H1 (cell line): ENCODE results near the gene PDGFRA. TPM values are rescaled to one million over a fixed set of nuclear protein-coding genes. Genes with fewer than 3 reads are reported as not detected.

ENCODE experiments used
- KDM5A ChIP-seq: fragments of 200-600 bp; IDR thresholded peaks from 2 replicates; pipeline ENCODE4 v1.7.1; 2012; ENCODE audit warnings: mild to moderate bottlenecking, low read length, inconsistent platforms, mixed read lengths
- PHF8 ChIP-seq: fragments of 200-600 bp; sonication (generic); conservative IDR thresholded peaks from 2 replicates; pipeline ENCODE4 v1.7.1; 2012; ENCODE audit warnings: low read depth, mild to moderate bottlenecking, inconsistent platforms, low read length, moderate library complexity
- POLR2AphosphoS5 ChIP-seq: IDR thresholded peaks from 2 replicates; pipeline ENCODE4 v1.6.1; 2011; ENCODE audit warnings: low read depth, low read length
- RNF2 ChIP-seq: fragments of 200-900, 300-1000 bp; sonication (generic); IDR thresholded peaks from 2 replicates; pipeline ENCODE4 v1.7.1; 2016; ENCODE audit warnings: borderline replicate concordance, low read depth, mild to moderate bottlenecking, antibody characterized with exemption, low read length; ENCODE audit not compliant: poor library complexity, severe bottlenecking; ENCODE audit errors: missing control alignments
- SIN3A ChIP-seq, 2 experiments: IDR thresholded peaks in 1 of 2; conservative IDR thresholded peaks in 1 of 2; 2 replicates each; pipeline ENCODE4 v1.6.1; 2011 to 2012; ENCODE audit warnings: low read length in 2 of 2, improper control_type of control experiment in 1 of 2, low read depth in 1 of 2, mild to moderate bottlenecking in 1 of 2
- polyA plus RNA-seq, 7 experiments: library from polyadenylated mRNA; depleted of rRNA in 3 of 7; stranded (reverse) in 5 of 7; unstranded in 2 of 7; fragments of >200 nt in 5 of 7; fragments of 200-250 nt in 2 of 7; gene quantifications; 1 replicate in 5 of 7; 2 replicates in 1 of 7; 4 replicates in 1 of 7; pipeline versions ENCODE4 v1.2.1 to v1.2.3, GENCODE V29; 2011 to 2013; ENCODE audit warnings: missing spikeins in 2 of 7, mixed read lengths in 2 of 7
- total RNA-seq: library from RNA; stranded (reverse); fragmentation: NEBNext Ultra II Directional; extraction: Animal tissue kit (Norgen Biotek cat#: 25700); gene quantifications from 2 replicates; pipeline ENCODE4 v1.2.1, GENCODE V29; 2021
- TF ChIP-seq, protein P1 (sequence below): fragments of 300-600 bp; sonication (generic); IDR thresholded peaks from 2 replicates; pipeline ENCODE4 v1.7.1; 2012; ENCODE audit warnings: low read length, moderate library complexity, mild to moderate bottlenecking, inconsistent platforms; ENCODE audit not compliant: insufficient replicate concordance
- TF ChIP-seq, protein P2 (sequence below): IDR thresholded peaks from 2 replicates; pipeline ENCODE4 v1.6.1; 2012; ENCODE audit warnings: inconsistent platforms

The PDGFRA gene
- total and polyA plus RNA-seq, 2 of the 8 experiments (the other 6 are each of a cell fraction or from before 2014, with no cell fraction given) = 1.4 to 3.4 TPM

DNA sequence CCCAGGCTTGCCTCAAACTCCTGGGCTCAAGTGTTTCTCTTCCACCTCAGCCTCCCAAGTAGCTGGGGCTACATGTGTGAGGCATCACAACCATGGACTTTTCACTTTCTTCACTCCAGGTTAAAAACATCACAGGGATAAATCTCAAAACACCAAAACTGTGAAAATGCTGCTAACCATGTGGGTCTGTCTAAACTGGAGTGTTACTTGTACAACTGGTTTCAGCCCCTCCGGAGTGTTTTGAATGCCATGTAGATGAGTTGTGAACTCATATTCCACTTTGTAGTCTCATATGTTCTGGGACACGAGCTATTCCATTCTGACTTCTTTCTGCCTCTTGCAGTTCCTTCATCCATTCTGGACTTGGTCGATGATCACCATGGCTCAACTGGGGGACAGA lies 43.0 kb downstream of the PDGFRA start (continued):
- TF ChIP-seq, protein P1, sequence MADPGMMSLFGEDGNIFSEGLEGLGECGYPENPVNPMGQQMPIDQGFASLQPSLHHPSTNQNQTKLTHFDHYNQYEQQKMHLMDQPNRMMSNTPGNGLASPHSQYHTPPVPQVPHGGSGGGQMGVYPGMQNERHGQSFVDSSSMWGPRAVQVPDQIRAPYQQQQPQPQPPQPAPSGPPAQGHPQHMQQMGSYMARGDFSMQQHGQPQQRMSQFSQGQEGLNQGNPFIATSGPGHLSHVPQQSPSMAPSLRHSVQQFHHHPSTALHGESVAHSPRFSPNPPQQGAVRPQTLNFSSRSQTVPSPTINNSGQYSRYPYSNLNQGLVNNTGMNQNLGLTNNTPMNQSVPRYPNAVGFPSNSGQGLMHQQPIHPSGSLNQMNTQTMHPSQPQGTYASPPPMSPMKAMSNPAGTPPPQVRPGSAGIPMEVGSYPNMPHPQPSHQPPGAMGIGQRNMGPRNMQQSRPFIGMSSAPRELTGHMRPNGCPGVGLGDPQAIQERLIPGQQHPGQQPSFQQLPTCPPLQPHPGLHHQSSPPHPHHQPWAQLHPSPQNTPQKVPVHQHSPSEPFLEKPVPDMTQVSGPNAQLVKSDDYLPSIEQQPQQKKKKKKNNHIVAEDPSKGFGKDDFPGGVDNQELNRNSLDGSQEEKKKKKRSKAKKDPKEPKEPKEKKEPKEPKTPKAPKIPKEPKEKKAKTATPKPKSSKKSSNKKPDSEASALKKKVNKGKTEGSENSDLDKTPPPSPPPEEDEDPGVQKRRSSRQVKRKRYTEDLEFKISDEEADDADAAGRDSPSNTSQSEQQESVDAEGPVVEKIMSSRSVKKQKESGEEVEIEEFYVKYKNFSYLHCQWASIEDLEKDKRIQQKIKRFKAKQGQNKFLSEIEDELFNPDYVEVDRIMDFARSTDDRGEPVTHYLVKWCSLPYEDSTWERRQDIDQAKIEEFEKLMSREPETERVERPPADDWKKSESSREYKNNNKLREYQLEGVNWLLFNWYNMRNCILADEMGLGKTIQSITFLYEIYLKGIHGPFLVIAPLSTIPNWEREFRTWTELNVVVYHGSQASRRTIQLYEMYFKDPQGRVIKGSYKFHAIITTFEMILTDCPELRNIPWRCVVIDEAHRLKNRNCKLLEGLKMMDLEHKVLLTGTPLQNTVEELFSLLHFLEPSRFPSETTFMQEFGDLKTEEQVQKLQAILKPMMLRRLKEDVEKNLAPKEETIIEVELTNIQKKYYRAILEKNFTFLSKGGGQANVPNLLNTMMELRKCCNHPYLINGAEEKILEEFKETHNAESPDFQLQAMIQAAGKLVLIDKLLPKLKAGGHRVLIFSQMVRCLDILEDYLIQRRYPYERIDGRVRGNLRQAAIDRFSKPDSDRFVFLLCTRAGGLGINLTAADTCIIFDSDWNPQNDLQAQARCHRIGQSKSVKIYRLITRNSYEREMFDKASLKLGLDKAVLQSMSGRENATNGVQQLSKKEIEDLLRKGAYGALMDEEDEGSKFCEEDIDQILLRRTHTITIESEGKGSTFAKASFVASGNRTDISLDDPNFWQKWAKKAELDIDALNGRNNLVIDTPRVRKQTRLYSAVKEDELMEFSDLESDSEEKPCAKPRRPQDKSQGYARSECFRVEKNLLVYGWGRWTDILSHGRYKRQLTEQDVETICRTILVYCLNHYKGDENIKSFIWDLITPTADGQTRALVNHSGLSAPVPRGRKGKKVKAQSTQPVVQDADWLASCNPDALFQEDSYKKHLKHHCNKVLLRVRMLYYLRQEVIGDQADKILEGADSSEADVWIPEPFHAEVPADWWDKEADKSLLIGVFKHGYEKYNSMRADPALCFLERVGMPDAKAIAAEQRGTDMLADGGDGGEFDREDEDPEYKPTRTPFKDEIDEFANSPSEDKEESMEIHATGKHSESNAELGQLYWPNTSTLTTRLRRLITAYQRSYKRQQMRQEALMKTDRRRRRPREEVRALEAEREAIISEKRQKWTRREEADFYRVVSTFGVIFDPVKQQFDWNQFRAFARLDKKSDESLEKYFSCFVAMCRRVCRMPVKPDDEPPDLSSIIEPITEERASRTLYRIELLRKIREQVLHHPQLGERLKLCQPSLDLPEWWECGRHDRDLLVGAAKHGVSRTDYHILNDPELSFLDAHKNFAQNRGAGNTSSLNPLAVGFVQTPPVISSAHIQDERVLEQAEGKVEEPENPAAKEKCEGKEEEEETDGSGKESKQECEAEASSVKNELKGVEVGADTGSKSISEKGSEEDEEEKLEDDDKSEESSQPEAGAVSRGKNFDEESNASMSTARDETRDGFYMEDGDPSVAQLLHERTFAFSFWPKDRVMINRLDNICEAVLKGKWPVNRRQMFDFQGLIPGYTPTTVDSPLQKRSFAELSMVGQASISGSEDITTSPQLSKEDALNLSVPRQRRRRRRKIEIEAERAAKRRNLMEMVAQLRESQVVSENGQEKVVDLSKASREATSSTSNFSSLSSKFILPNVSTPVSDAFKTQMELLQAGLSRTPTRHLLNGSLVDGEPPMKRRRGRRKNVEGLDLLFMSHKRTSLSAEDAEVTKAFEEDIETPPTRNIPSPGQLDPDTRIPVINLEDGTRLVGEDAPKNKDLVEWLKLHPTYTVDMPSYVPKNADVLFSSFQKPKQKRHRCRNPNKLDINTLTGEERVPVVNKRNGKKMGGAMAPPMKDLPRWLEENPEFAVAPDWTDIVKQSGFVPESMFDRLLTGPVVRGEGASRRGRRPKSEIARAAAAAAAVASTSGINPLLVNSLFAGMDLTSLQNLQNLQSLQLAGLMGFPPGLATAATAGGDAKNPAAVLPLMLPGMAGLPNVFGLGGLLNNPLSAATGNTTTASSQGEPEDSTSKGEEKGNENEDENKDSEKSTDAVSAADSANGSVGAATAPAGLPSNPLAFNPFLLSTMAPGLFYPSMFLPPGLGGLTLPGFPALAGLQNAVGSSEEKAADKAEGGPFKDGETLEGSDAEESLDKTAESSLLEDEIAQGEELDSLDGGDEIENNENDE = no peak
- TF ChIP-seq PHF8 (no peak), KDM5A (no peak), RNF2 (no peak), SIN3A (conservative IDR thresholded peaks at IDR 0.05 in 1 of 2, IDR thresholded peaks at IDR 0.05 in 1 of 2; ENCODE audit: low read depth in 1 of 2, low read length in 2 of 2) (no peak), POLR2AphosphoS5 (no peak)
- TF ChIP-seq, protein P2, sequence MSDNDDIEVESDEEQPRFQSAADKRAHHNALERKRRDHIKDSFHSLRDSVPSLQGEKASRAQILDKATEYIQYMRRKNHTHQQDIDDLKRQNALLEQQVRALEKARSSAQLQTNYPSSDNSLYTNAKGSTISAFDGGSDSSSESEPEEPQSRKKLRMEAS = no peak
